Neuronal stem cell (in vitro differentiated cells): Measurements from ENCODE around the gene GNLY.
A peak's percentile ranks its signal among the peaks of the same experiment; 100 is the strongest.

ENCODE experiments used
- DNase-seq: peaks from one replicate; pipeline ENCODE4 v3.0.0-alpha.2; 2013; ENCODE audit warnings: low spot score
- H2AFZ ChIP-seq: one replicate; pipeline ENCODE4 v1.6.1; 2013; ENCODE audit warnings: mild to moderate bottlenecking, low read length, inconsistent platforms
- H2AK5ac ChIP-seq: 2 replicates; pipeline ENCODE4 v1.6.1; 2013; ENCODE audit warnings: low read depth, mild to moderate bottlenecking, inconsistent platforms, low read length, moderate library complexity, mixed read lengths
- H2BK120ac ChIP-seq: 2 replicates; pipeline ENCODE4 v1.6.1; 2013; ENCODE audit warnings: low read depth, mild to moderate bottlenecking, inconsistent platforms, low read length, moderate library complexity, mixed read lengths
- H2BK12ac ChIP-seq: one replicate; pipeline ENCODE4 v1.6.1; 2013; ENCODE audit warnings: low read length, inconsistent platforms
- H2BK15ac ChIP-seq: 2 replicates; pipeline ENCODE4 v1.6.1; 2013; ENCODE audit warnings: mild to moderate bottlenecking, low read length, inconsistent platforms, mixed read lengths
- H2BK5ac ChIP-seq: one replicate; pipeline ENCODE4 v1.6.1; 2013; ENCODE audit warnings: inconsistent platforms, mild to moderate bottlenecking, low read length, moderate library complexity
- H3K14ac ChIP-seq: one replicate; pipeline ENCODE4 v1.6.1; 2013; ENCODE audit warnings: low read length, inconsistent platforms
- H3K18ac ChIP-seq: 2 replicates; pipeline ENCODE4 v1.6.1; 2013; ENCODE audit warnings: low read length, inconsistent platforms
- H3K23ac ChIP-seq: 2 replicates; pipeline ENCODE4 v1.6.1; 2013; ENCODE audit warnings: low read depth, mild to moderate bottlenecking, mixed read lengths, low read length, inconsistent platforms; ENCODE audit not compliant: poor library complexity
- H3K27ac ChIP-seq: replicated peaks from 3 replicates; pipeline ENCODE4 v1.5.1; 2013; ENCODE audit warnings: low read length, inconsistent platforms
- H3K27me3 ChIP-seq, 3 experiments: 2 replicates each; pipeline ENCODE4 v1.6.1; 2013; ENCODE audit warnings: low read length in 3 of 3, mild to moderate bottlenecking in 2 of 3, inconsistent platforms in 1 of 3, low read depth in 1 of 3, mixed read lengths in 1 of 3, moderate library complexity in 1 of 3; ENCODE audit not compliant: control insufficient read depth in 3 of 3, insufficient read depth in 3 of 3
- H3K36me3 ChIP-seq, 2 donors: replicated peaks in 1 of 2; 2 replicates each; pipeline ENCODE4 v1.6.1; 2013; ENCODE audit warnings: low read length in 2 of 2; ENCODE audit not compliant: control insufficient read depth in 2 of 2, insufficient read depth in 2 of 2
- H3K4ac ChIP-seq: 2 replicates; pipeline ENCODE4 v1.6.1; 2013; ENCODE audit warnings: inconsistent platforms, mild to moderate bottlenecking, low read length, moderate library complexity
- H3K4me1 ChIP-seq, 2 donors: 1 replicate in 1 of 2; 2 replicates in 1 of 2; pipeline ENCODE4 v1.6.1; 2013; ENCODE audit warnings: low read length in 2 of 2, low read depth in 1 of 2; ENCODE audit not compliant: control insufficient read depth in 2 of 2, insufficient read depth in 1 of 2
- H3K4me2 ChIP-seq: one replicate; pipeline ENCODE4 v1.6.1; 2013; ENCODE audit warnings: mild to moderate bottlenecking, low read length, inconsistent platforms; ENCODE audit not compliant: insufficient read depth, poor library complexity, severe bottlenecking
- H3K4me3 ChIP-seq, 2 donors: 2 replicates each; pipeline ENCODE4 v1.5.1; 2013; ENCODE audit warnings: low read length in 2 of 2, mild to moderate bottlenecking in 2 of 2, inconsistent platforms in 1 of 2, moderate library complexity in 1 of 2
- H3K79me1 ChIP-seq: one replicate; pipeline ENCODE4 v1.6.1; 2013; ENCODE audit warnings: low read depth, mild to moderate bottlenecking, inconsistent platforms, low read length, moderate library complexity
- H3K9ac ChIP-seq: one replicate; pipeline ENCODE4 v1.6.1; 2013; ENCODE audit warnings: mild to moderate bottlenecking, low read depth, low read length, inconsistent platforms; ENCODE audit not compliant: poor library complexity
- H3K9me3 ChIP-seq, 2 donors: replicated peaks in 1 of 2; 2 replicates each; pipeline versions ENCODE3 to v1.6.1; 2013; ENCODE audit warnings: low read length in 2 of 2, mild to moderate bottlenecking in 2 of 2, inconsistent platforms in 1 of 2, low read depth in 1 of 2, mixed read lengths in 1 of 2, moderate library complexity in 1 of 2; ENCODE audit not compliant: control insufficient read depth in 2 of 2, insufficient read depth in 1 of 2
- H4K8ac ChIP-seq: one replicate; pipeline ENCODE4 v1.6.1; 2013; ENCODE audit warnings: low read depth, mild to moderate bottlenecking, inconsistent platforms, low read length, moderate library complexity
- H4K91ac ChIP-seq: one replicate; pipeline ENCODE4 v1.6.1; 2013; ENCODE audit warnings: low read length, low read depth, mild to moderate bottlenecking, inconsistent platforms; ENCODE audit not compliant: poor library complexity
- WGBS, 2 donors: extraction: QIAGEN DNeasy Blood & Tissue Kit; methylation state at CpG; one replicate each; pipeline ENCODE4 v1.1.7; 2013; ENCODE audit warnings: missing lambda C conversion rate in 2 of 2, mixed read lengths in 1 of 2; ENCODE audit not compliant: insufficient read length in 2 of 2, insufficient replicate concordance in 1 of 2; ENCODE audit errors: extremely low coverage in 2 of 2; 5-methylcytosine and 5-hydroxymethylcytosine counted together

The GNLY gene

GRCh38 chr2:85743304-85743978 lies 49.3 kb downstream of the GNLY start:
- no peak overlapping the region for H4K8ac ChIP-seq
- H2BK15ac ChIP-seq, result no peak overlapping the region
- no peak overlapping the region for H3K4me2 ChIP-seq
- H4K91ac ChIP-seq, result no peak overlapping the region
- H3K23ac ChIP-seq, result no peak overlapping the region
- H2BK120ac ChIP-seq, result no peak overlapping the region
- no peaks in the 10 kb centered on the region for H3K79me1 ChIP-seq
- H3K27me3 ChIP-seq, result no peaks in the 10 kb centered on the region
- DNase-seq, result no peak
- no peak overlapping the region for H2AFZ ChIP-seq
- H3K9me3 ChIP-seq, result peaks cover 0 to 11% of the 10 kb centered on the region in 2 donors
- H3K36me3 ChIP-seq, result no peaks in the 10 kb centered on the region
- H3K9ac ChIP-seq, result no peak overlapping the region
- H3K27ac ChIP-seq, result no peak overlapping the region
- peaks cover 21 to 26% of the 10 kb centered on the region in 2 donors for H3K4me1 ChIP-seq
- no peak overlapping the region for H3K4me3 ChIP-seq
- peak overlapping the region; percentile 72 for H2AK5ac ChIP-seq
- H2BK5ac ChIP-seq, result peak overlapping the region; percentile 26
- H3K14ac ChIP-seq, result no peak overlapping the region
- H3K4ac ChIP-seq, result no peak overlapping the region
- no peak overlapping the region for H2BK12ac ChIP-seq
- WGBS, 2 donors, result no CpG with 5 or more reads among the region's 10 CpGs
- H3K18ac ChIP-seq, result peak overlapping the region; percentile 88

GRCh38 chr2:85744055-85744454 lies 49.9 kb downstream of the GNLY start:
- WGBS, 2 donors, result no CpG with 5 or more reads among the region's 4 CpGs
- no peak for DNase-seq
- H3K4me2 ChIP-seq, result no peak overlapping the region
- H3K9me3 ChIP-seq, result peaks cover 0 to 11% of the 10 kb centered on the region in 2 donors
- H3K9ac ChIP-seq, result no peak overlapping the region
- no peaks in the 10 kb centered on the region for H3K27me3 ChIP-seq
- no peak overlapping the region for H2BK12ac ChIP-seq
- H2BK15ac ChIP-seq, result no peak overlapping the region
- peak overlapping the region; percentile 14 for H2AK5ac ChIP-seq
- no peak overlapping the region for H2BK120ac ChIP-seq
- H3K27ac ChIP-seq, result no peak overlapping the region
- H3K4me3 ChIP-seq, result no peak overlapping the region
- no peak overlapping the region for H3K14ac ChIP-seq
- H4K8ac ChIP-seq, result no peak overlapping the region
- H3K18ac ChIP-seq, result no peak overlapping the region
- H4K91ac ChIP-seq, result no peak overlapping the region
- no peaks in the 10 kb centered on the region for H3K36me3 ChIP-seq
- H2AFZ ChIP-seq, result no peak overlapping the region
- no peak overlapping the region for H2BK5ac ChIP-seq
- peaks cover 21 to 28% of the 10 kb centered on the region in 2 donors for H3K4me1 ChIP-seq
- H3K4ac ChIP-seq, result no peak overlapping the region
- no peaks in the 10 kb centered on the region for H3K79me1 ChIP-seq
- H3K23ac ChIP-seq, result no peak overlapping the region

GRCh38 chr2:85744741-85745601 lies 50.8 kb downstream of the GNLY start:
- no peak overlapping the region for H4K8ac ChIP-seq
- H2BK12ac ChIP-seq, result no peak overlapping the region
- no peak for DNase-seq
- H3K18ac ChIP-seq, result peak overlapping the region; percentile 11
- H3K4me1 ChIP-seq, result peaks cover 21 to 30% of the 10 kb centered on the region in 2 donors
- H2AK5ac ChIP-seq, result no peak overlapping the region
- no peak overlapping the region for H3K9ac ChIP-seq
- no peak overlapping the region for H3K23ac ChIP-seq
- H3K4me3 ChIP-seq, result no peak overlapping the region
- H3K9me3 ChIP-seq, result peaks cover 0 to 8% of the 10 kb centered on the region in 2 donors
- H3K36me3 ChIP-seq, result no peaks in the 10 kb centered on the region
- H3K4ac ChIP-seq, result no peak overlapping the region
- H2AFZ ChIP-seq, result peak overlapping the region; percentile 69
- no peak overlapping the region for H2BK120ac ChIP-seq
- no peak overlapping the region for H3K4me2 ChIP-seq
- H3K27ac ChIP-seq, result no peak overlapping the region
- H2BK15ac ChIP-seq, result no peak overlapping the region
- H3K14ac ChIP-seq, result no peak overlapping the region
- WGBS, 2 donors, result no CpG with 5 or more reads among the region's 10 CpGs
- no peak overlapping the region for H4K91ac ChIP-seq
- no peaks in the 10 kb centered on the region for H3K79me1 ChIP-seq
- no peaks in the 10 kb centered on the region for H3K27me3 ChIP-seq
- no peak overlapping the region for H2BK5ac ChIP-seq

- H4K91ac ChIP-seq, result no peak overlapping the region
- DNase-seq, result no peak
- H3K18ac ChIP-seq, result peak overlapping the region; percentile 11
- H2BK15ac ChIP-seq, result no peak overlapping the region
- no peak overlapping the region for H4K8ac ChIP-seq
- H3K14ac ChIP-seq, result no peak overlapping the region
- H2BK120ac ChIP-seq, result no peak overlapping the region
- H3K4ac ChIP-seq, result no peak overlapping the region
- peaks cover 0 to under 1% (median 0%) of the 10 kb centered on the region in 3 experiments for H3K27me3 ChIP-seq
- peak overlapping the region; percentile 69 for H2AFZ ChIP-seq
- H3K79me1 ChIP-seq, result no peaks in the 10 kb centered on the region
- no peak overlapping the region for H3K9ac ChIP-seq
- whole genome bisulfite sequencing, 2 donors, result no CpG with 5 or more reads among the region's 8 CpGs
- no peak overlapping the region for H2BK12ac ChIP-seq
- H3K4me2 ChIP-seq, result no peak overlapping the region
- peaks cover 0 to 3% of the 10 kb centered on the region in 2 donors for H3K9me3 ChIP-seq
- no peak overlapping the region for H2AK5ac ChIP-seq
- peaks cover 21 to 30% of the 10 kb centered on the region in 2 donors for H3K4me1 ChIP-seq
- no peak overlapping the region for H3K23ac ChIP-seq
- H3K27ac ChIP-seq, result no peak overlapping the region
- no peak overlapping the region for H3K4me3 ChIP-seq
- H3K36me3 ChIP-seq, result no peaks in the 10 kb centered on the region
- H2BK5ac ChIP-seq, result no peak overlapping the region
These were observed 51.5 kb downstream of the GNLY start for GRCh38 chr2:85745619-85746018.
